Right cardiac atrium (tissue), 5 donors: ENCODE measurements around the gene TRIM50. TPM values are rescaled to one million over a fixed set of nuclear protein-coding genes. Genes with fewer than 3 reads are reported as not detected.
"Not testable (repeated sequence)": the region's sequence is repeated elsewhere in the genome, so short reads cannot be mapped to it uniquely, and the experiment has no call there.

Source experiments
- ATAC-seq, 2 donors: fragments of 200-7000 bp; cut with Tn5 transposase; one replicate each; pipeline versions ENCODE4 v1.8.0 to v1.9.1; 2020; ENCODE audit warnings: moderate library complexity in 2 of 2, mild to moderate bottlenecking in 1 of 2
- DNase-seq, 3 donors: peaks; one replicate each; pipeline ENCODE4 v3.0.0-alpha.2; 2020
- H3K27ac ChIP-seq: one replicate; pipeline ENCODE4 v1.5.1; 2013; ENCODE audit warnings: mild to moderate bottlenecking, low read length, control low read depth, moderate library complexity
- H3K27me3 ChIP-seq: one replicate; pipeline ENCODE4 v1.6.1; 2013; ENCODE audit not compliant: control insufficient read depth, insufficient read depth
- H3K4me1 ChIP-seq: one replicate; pipeline ENCODE4 v1.6.1; 2013; ENCODE audit warnings: low read length; ENCODE audit not compliant: control insufficient read depth, insufficient read depth
- H3K4me3 ChIP-seq: one replicate; pipeline ENCODE4 v1.5.1; 2013; ENCODE audit warnings: low read length, control low read depth
- H3K9me3 ChIP-seq: one replicate; pipeline ENCODE4 v1.6.1; 2013; ENCODE audit warnings: low read length; ENCODE audit not compliant: control insufficient read depth
- WGBS: extraction: QIAGEN DNeasy Blood & Tissue Kit; methylation state at CpG from one replicate; pipeline ENCODE4 v1.1.7; 2013; 5-methylcytosine and 5-hydroxymethylcytosine counted together
- intact Hi-C, 4 donors: fragments of 100-400 bp; cut with DNase I; formaldehyde crosslinking; loops; one replicate each; pipeline versions ENCODE4 v1.11.0 to v1.14.0; 2022 to 2023
- polyA plus RNA-seq: library from polyadenylated mRNA; stranded (reverse); fragments of 200-250 nt; gene quantifications from one replicate; pipeline ENCODE4 v1.2.3, GENCODE V29; 2013
- total RNA-seq, 4 donors: library from RNA; stranded (reverse); fragmentation: NEBNext Ultra II Directional; extraction: Animal tissue kit (Norgen Biotek cat#: 25700); gene quantifications; one replicate each; pipeline ENCODE4 v1.2.1, GENCODE V29; 2021
- donor health status: healthy with polysubstance abuse.
- donor health status: DM: no; HTN: yes; CAD: no.
- donor health status: DM: no; HTN: no; CAD: no.
- donor health status: DM: no; HTN: yes; CAD: no; lungs with severe emphysema.
- donor health status: DM: yes; HTN: yes; CAD: no.

Gene TRIM50
- total and polyA plus RNA-seq, 5 donors, result 0.07 to 0.17 (median 0.12) TPM; not detected in 2

GRCh38 chr7:73313521-73313906 is 14.4 kb downstream of the TRIM50 start:
- no peak for DNase-seq
- no peaks in the 10 kb centered on the region for H3K27me3 ChIP-seq
- WGBS, result 71% methylated on average over 4 of the region's 4 CpGs
- H3K9me3 ChIP-seq, result no peaks in the 10 kb centered on the region
- peaks cover 3% of the 10 kb centered on the region for H3K4me1 ChIP-seq
- no peak overlapping the region for H3K27ac ChIP-seq
- ATAC-seq, result no peak
- intact Hi-C loops, result no loop called here
- H3K4me3 ChIP-seq, result no peak overlapping the region

- Histone ChIP-seq H3K9me3 (no peaks in the 10 kb centered on the region), H3K27me3 (no peaks in the 10 kb centered on the region), H3K4me3 (no peak overlapping the region), H3K4me1 (peaks cover 3% of the 10 kb centered on the region), H3K27ac (no peak overlapping the region)
- 90% methylated on average over 48 of the region's 48 CpGs for WGBS
- intact Hi-C loops, result no loop called here
- ATAC-seq (no peak), DNase-seq (no peak)
Observed at GRCh38 chr7:73312831-73313520, 14.9 kb downstream of the TRIM50 start.

GRCh38 chr7:73311421-73311820 is 16.5 kb downstream of the TRIM50 start:
- WGBS, result 80% methylated on average over 7 of the region's 7 CpGs
- intact Hi-C loops, H3K9me3 ChIP-seq, H3K27ac ChIP-seq, H3K4me3 ChIP-seq, H3K27me3 ChIP-seq, DNase-seq, H3K4me1 ChIP-seq, ATAC-seq: not testable (repeated sequence)

GRCh38 chr7:73308665-73309214 is 19.1 kb downstream of the TRIM50 start, which contains the start of gene NSUN5:
Gene NSUN5, minus strand, starts transcription at chr7:73308826. Its CDS starts 36 bp downstream, at chr7:73308790.
- WGBS, result 13% methylated on average over 40 of the region's 40 CpGs
- peaks cover 3% of the 10 kb centered on the region for H3K4me1 ChIP-seq
- H3K4me3 ChIP-seq, result peak within 1 kb of the TSS; percentile 58
- ATAC-seq (peak; percentile 90 to 93), DNase-seq (peak; percentile 90 to 95 (median 95))
- H3K27me3 ChIP-seq, result no peaks in the 10 kb centered on the region
- intact Hi-C loops, result no loop called here
- H3K9me3 ChIP-seq, result no peaks in the 10 kb centered on the region
- peak within 1 kb of the TSS; percentile 14 for H3K27ac ChIP-seq

GRCh38 chr7:73308074-73308664 is 19.7 kb downstream of the TRIM50 start:
- intact Hi-C loops, result no loop called here
- Histone ChIP-seq H3K4me1 (peaks cover 3% of the 10 kb centered on the region), H3K27me3 (no peaks in the 10 kb centered on the region), H3K4me3 (peak overlapping the region; percentile 58), H3K27ac (no peak overlapping the region), H3K9me3 (no peaks in the 10 kb centered on the region)
- ATAC-seq (peak; percentile 49 to 52), DNase-seq (no peak)
- WGBS, result 16% methylated on average over 43 of the region's 43 CpGs

- Histone ChIP-seq H3K27me3 (no peaks in the 10 kb centered on the region), H3K4me3 (no peak overlapping the region), H3K27ac (no peak overlapping the region), H3K4me1 (peaks cover 3% of the 10 kb centered on the region), H3K9me3 (no peaks in the 10 kb centered on the region)
- ATAC-seq (no peak), DNase-seq (no peak)
- 95% methylated on average over 13 of the region's 13 CpGs for WGBS
- intact Hi-C loops, result no loop called here
Observed at GRCh38 chr7:73307436-73307835, 20.4 kb downstream of the TRIM50 start.

- ATAC-seq, H3K9me3 ChIP-seq, intact Hi-C loops, H3K4me3 ChIP-seq, H3K4me1 ChIP-seq, H3K27me3 ChIP-seq, H3K27ac ChIP-seq: not testable (repeated sequence)
- WGBS, result 79% methylated on average over 11 of the region's 15 CpGs
- DNase-seq, result peak in 1 of 3 donors; percentile 38
Observed at GRCh38 chr7:73304612-73305387, 23.1 kb downstream of the TRIM50 start.

- Histone ChIP-seq H3K9me3 (no peaks in the 10 kb centered on the region), H3K4me1 (peaks cover under 1% of the 10 kb centered on the region), H3K27me3 (no peaks in the 10 kb centered on the region), H3K4me3 (no peak overlapping the region), H3K27ac (no peak overlapping the region)
- intact Hi-C loops, result no loop called here
- 85% methylated on average over 14 of the region's 14 CpGs for WGBS
- DNase-seq (peak in 1 of 3 donors; percentile 35), ATAC-seq (no peak)
Observed at GRCh38 chr7:73304071-73304470, 23.8 kb downstream of the TRIM50 start.

- Histone ChIP-seq H3K4me3 (no peak overlapping the region), H3K27ac (no peak overlapping the region), H3K9me3 (no peaks in the 10 kb centered on the region), H3K27me3 (no peaks in the 10 kb centered on the region), H3K4me1 (no peaks in the 10 kb centered on the region)
- 91% methylated on average over 26 of the region's 26 CpGs for WGBS
- no peak for ATAC-seq
- DNase-seq, result peak in 2 of 3 donors; percentile 25 to 28
- intact Hi-C loops, result no loop called here
Observed at GRCh38 chr7:73303546-73303945, 24.3 kb downstream of the TRIM50 start.

- H3K9me3 ChIP-seq, H3K4me1 ChIP-seq, H3K4me3 ChIP-seq, ATAC-seq, H3K27ac ChIP-seq, intact Hi-C loops, DNase-seq, H3K27me3 ChIP-seq: not testable (repeated sequence)
- WGBS, result 94% methylated on average over 10 of the region's 10 CpGs
Observed at GRCh38 chr7:73302846-73303245, 25.0 kb downstream of the TRIM50 start.

GRCh38 chr7:73301108-73301507 is 26.8 kb downstream of the TRIM50 start:
- 75% methylated on average over 10 of the region's 14 CpGs for WGBS
- DNase-seq, H3K4me1 ChIP-seq, H3K9me3 ChIP-seq, H3K4me3 ChIP-seq, intact Hi-C loops, H3K27me3 ChIP-seq, H3K27ac ChIP-seq: not testable (repeated sequence)
- peak in 1 of 2 donors; percentile 16 for ATAC-seq
